Astrocyte (in vitro differentiated cells and primary cell): ENCODE measurements around the gene USP3. TPM values are rescaled to one million over a fixed set of nuclear protein-coding genes. Genes with fewer than 3 reads are reported as not detected.

Experiments used
- DNase-seq: peaks from one replicate; pipeline ENCODE4 v3.0.0-alpha.2; 2010; ENCODE audit warnings: low read depth
- FAIRE-seq: peaks from 2 replicates; lab custom pipeline; 2011; peaks lifted over from hg19 to GRCh38; lab: Jason Lieb, UNC
- H2AFZ ChIP-seq: 2 replicates; pipeline ENCODE4 v1.6.0; 2012; ENCODE audit warnings: low read depth, low read length, inconsistent platforms
- H3K27ac ChIP-seq: 2 replicates; pipeline ENCODE4 v1.5.1; 2011; ENCODE audit warnings: low read depth, low read length, inconsistent platforms
- H3K27me3 ChIP-seq: 2 replicates; pipeline ENCODE4 v1.6.0; 2011; ENCODE audit warnings: low read length, inconsistent platforms; ENCODE audit not compliant: insufficient read depth
- H3K36me3 ChIP-seq: 2 replicates; pipeline ENCODE4 v1.5.1; 2011; ENCODE audit warnings: low read length, inconsistent platforms; ENCODE audit not compliant: insufficient read depth
- H3K4me1 ChIP-seq: 2 replicates; pipeline ENCODE4 v1.5.1; 2011; ENCODE audit warnings: low read length, inconsistent platforms; ENCODE audit not compliant: insufficient read depth
- H3K4me2 ChIP-seq: 2 replicates; pipeline ENCODE4 v1.6.0; 2012; ENCODE audit warnings: low read length, inconsistent platforms
- H3K4me3 ChIP-seq: 2 replicates; pipeline ENCODE4 v1.5.1; 2011; ENCODE audit warnings: low read depth, mild to moderate bottlenecking, low read length, inconsistent platforms; ENCODE audit not compliant: insufficient read depth
- H3K79me2 ChIP-seq: 2 replicates; pipeline ENCODE4 v1.6.0; 2012; ENCODE audit warnings: mild to moderate bottlenecking, low read length, inconsistent platforms; ENCODE audit not compliant: insufficient read depth
- H3K9ac ChIP-seq: 2 replicates; pipeline ENCODE4 v1.6.0; 2012; ENCODE audit warnings: mild to moderate bottlenecking, low read length, inconsistent platforms
- H3K9me3 ChIP-seq: 2 replicates; pipeline ENCODE4 v1.5.1; 2012; ENCODE audit warnings: low read depth, mild to moderate bottlenecking, low read length, inconsistent platforms; ENCODE audit not compliant: insufficient read depth
- H4K20me1 ChIP-seq: 2 replicates; pipeline ENCODE4 v1.6.0; 2012; ENCODE audit warnings: low read length, inconsistent platforms; ENCODE audit not compliant: insufficient read depth
- H3K27ac Mint-ChIP-seq: one replicate; pipeline ENCODE4 v1.8.0; 2021; ENCODE audit warnings: mild to moderate bottlenecking, mixed read lengths; ENCODE audit not compliant: unreplicated experiment
- H3K27me3 Mint-ChIP-seq: one replicate; pipeline ENCODE4 v1.8.0; 2021; ENCODE audit warnings: low read depth, mixed read lengths; ENCODE audit not compliant: unreplicated experiment
- H3K36me3 Mint-ChIP-seq: one replicate; pipeline ENCODE4 v1.8.0; 2021; ENCODE audit warnings: low read depth, mixed read lengths; ENCODE audit not compliant: unreplicated experiment
- H3K4me1 Mint-ChIP-seq: one replicate; pipeline ENCODE4 v1.8.0; 2021; ENCODE audit warnings: low read depth, mixed read lengths; ENCODE audit not compliant: unreplicated experiment
- H3K4me3 Mint-ChIP-seq: one replicate; pipeline ENCODE4 v1.8.0; 2021; ENCODE audit warnings: mild to moderate bottlenecking, moderate library complexity, mixed read lengths; ENCODE audit not compliant: unreplicated experiment
- H3K9me3 Mint-ChIP-seq: one replicate; pipeline ENCODE4 v1.8.0; 2021; ENCODE audit warnings: mild to moderate bottlenecking, mixed read lengths; ENCODE audit not compliant: unreplicated experiment
- EZH2 ChIP-seq: IDR thresholded peaks from 2 replicates; pipeline ENCODE4 v1.6.1; 2012; ENCODE audit warnings: mild to moderate bottlenecking, low read length, inconsistent platforms; ENCODE audit not compliant: insufficient read depth
- total RNA-seq: library from RNA; stranded (reverse); gene quantifications from 2 replicates; pipeline ENCODE4 v1.2.1, GENCODE V29; 2021
- TF ChIP-seq, protein P1 (sequence below): IDR thresholded peaks from 2 replicates; pipeline ENCODE4 v1.5.1; 2011; ENCODE audit warnings: low read depth, mild to moderate bottlenecking, inconsistent platforms, low read length, moderate library complexity; ENCODE audit not compliant: insufficient read depth

The USP3 gene
- total RNA-seq, 1 donor from 2014 or later, result 38.1 TPM

DNA sequence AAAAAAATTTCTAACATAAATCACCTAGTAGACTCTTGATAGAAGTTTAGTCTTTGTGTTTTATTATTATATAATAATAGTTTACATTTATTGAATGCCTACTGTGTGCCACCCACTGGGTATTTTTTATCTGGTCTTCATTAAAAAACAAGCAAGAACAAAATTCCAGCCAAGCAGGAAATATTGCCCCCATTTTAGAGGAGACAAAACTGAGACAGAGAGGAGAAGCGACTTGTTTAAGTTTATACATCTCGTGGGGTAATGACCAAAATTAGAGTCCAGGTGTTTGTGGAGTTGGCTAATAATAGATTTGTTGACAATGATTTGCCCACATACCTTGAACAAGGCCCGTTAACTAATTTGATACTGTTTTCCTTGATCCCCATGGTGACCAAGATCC lies 59.7 kb downstream of the USP3 start:
- TF ChIP-seq, protein P1, sequence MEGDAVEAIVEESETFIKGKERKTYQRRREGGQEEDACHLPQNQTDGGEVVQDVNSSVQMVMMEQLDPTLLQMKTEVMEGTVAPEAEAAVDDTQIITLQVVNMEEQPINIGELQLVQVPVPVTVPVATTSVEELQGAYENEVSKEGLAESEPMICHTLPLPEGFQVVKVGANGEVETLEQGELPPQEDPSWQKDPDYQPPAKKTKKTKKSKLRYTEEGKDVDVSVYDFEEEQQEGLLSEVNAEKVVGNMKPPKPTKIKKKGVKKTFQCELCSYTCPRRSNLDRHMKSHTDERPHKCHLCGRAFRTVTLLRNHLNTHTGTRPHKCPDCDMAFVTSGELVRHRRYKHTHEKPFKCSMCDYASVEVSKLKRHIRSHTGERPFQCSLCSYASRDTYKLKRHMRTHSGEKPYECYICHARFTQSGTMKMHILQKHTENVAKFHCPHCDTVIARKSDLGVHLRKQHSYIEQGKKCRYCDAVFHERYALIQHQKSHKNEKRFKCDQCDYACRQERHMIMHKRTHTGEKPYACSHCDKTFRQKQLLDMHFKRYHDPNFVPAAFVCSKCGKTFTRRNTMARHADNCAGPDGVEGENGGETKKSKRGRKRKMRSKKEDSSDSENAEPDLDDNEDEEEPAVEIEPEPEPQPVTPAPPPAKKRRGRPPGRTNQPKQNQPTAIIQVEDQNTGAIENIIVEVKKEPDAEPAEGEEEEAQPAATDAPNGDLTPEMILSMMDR, result no peak
- TF ChIP-seq EZH2, result no peak
- H3K27ac Mint-ChIP-seq, result no peak overlapping the region
- Histone ChIP-seq H3K4me1 (no peaks in the 10 kb centered on the region), H3K27ac (no peak overlapping the region), H3K79me2 (no peaks in the 10 kb centered on the region), H2AFZ (no peak overlapping the region), H3K27me3 (no peaks in the 10 kb centered on the region), H3K36me3 (peaks cover 21% of the 10 kb centered on the region), H3K4me3 (no peak overlapping the region), H3K9me3 (no peaks in the 10 kb centered on the region), H3K4me2 (no peak overlapping the region), H4K20me1 (no peaks in the 10 kb centered on the region), H3K9ac (no peak overlapping the region)
- no peaks in the 10 kb centered on the region for H3K27me3 Mint-ChIP-seq
- FAIRE-seq (no peak), DNase-seq (no peak)
- H3K36me3 Mint-ChIP-seq, result peaks cover 21% of the 10 kb centered on the region
- no peak overlapping the region for H3K4me3 Mint-ChIP-seq
- peaks cover 13% of the 10 kb centered on the region for H3K4me1 Mint-ChIP-seq
- no peaks in the 10 kb centered on the region for H3K9me3 Mint-ChIP-seq

GRCh38 chr15:63565536-63566186 lies 61.3 kb downstream of the USP3 start:
- H4K20me1 ChIP-seq, result no peaks in the 10 kb centered on the region
- no peaks in the 10 kb centered on the region for H3K4me1 ChIP-seq
- no peaks in the 10 kb centered on the region for H3K9me3 Mint-ChIP-seq
- TF ChIP-seq, protein P1, result no peak
- no peak for TF ChIP-seq EZH2
- DNase-seq (no peak), FAIRE-seq (no peak)
- H3K27ac Mint-ChIP-seq, result no peak overlapping the region
- peaks cover 23% of the 10 kb centered on the region for H3K36me3 ChIP-seq
- H3K4me3 Mint-ChIP-seq, result no peak overlapping the region
- no peaks in the 10 kb centered on the region for H3K79me2 ChIP-seq
- no peaks in the 10 kb centered on the region for H3K27me3 Mint-ChIP-seq
- no peak overlapping the region for H3K4me2 ChIP-seq
- peaks cover 11% of the 10 kb centered on the region for H3K4me1 Mint-ChIP-seq
- no peak overlapping the region for H2AFZ ChIP-seq
- peaks cover 12% of the 10 kb centered on the region for H3K36me3 Mint-ChIP-seq
- H3K4me3 ChIP-seq, result no peak overlapping the region
- H3K9ac ChIP-seq, result no peak overlapping the region
- no peaks in the 10 kb centered on the region for H3K27me3 ChIP-seq
- no peaks in the 10 kb centered on the region for H3K9me3 ChIP-seq
- no peak overlapping the region for H3K27ac ChIP-seq

DNA sequence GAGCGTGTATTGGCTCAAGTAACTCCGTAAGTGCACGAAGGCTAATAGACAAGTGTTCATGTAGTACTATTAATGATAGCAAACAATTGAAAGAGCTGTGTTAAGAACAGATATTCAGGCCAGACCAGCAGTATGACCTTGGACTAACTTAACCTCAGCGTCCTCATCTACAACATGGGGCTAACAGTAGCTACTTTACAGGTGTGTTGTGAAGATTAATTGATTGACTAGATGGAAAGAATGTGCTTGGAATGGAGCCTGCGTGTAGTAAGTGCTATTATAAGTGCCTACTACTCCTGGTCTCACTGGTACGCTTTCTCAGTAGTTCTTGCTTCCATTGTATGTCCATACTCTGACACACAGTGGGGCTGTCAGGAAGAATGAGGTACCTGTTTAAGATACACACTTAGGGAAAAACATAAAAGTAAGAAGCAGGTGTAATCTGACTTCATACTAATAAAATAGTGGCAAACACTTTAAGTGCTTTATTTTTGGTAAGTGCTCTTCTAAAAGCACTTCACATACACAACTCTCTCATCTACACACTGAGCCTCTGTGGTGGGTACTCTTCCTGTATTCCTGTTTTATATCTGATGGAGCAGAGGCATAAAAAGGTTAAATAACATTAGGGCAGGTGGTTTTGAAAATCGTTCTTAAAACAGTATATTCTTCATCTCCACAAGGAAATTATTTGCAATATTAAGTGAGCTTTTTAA lies 68.5 kb downstream of the USP3 start:
- no peaks in the 10 kb centered on the region for H3K27me3 ChIP-seq
- Mint-ChIP-seq H3K36me3 (peaks cover 8% of the 10 kb centered on the region), H3K9me3 (no peaks in the 10 kb centered on the region), H3K4me3 (no peak overlapping the region), H3K4me1 (peaks cover 6% of the 10 kb centered on the region), H3K27me3 (no peaks in the 10 kb centered on the region), H3K27ac (no peak overlapping the region)
- H3K4me2 ChIP-seq, result no peak overlapping the region
- no peak overlapping the region for H3K9ac ChIP-seq
- no peak for TF ChIP-seq EZH2
- TF ChIP-seq, protein P1, result no peak
- DNase-seq, result no peak
- H3K4me1 ChIP-seq, result peaks cover 5% of the 10 kb centered on the region
- H3K36me3 ChIP-seq, result peaks cover 20% of the 10 kb centered on the region
- no peaks in the 10 kb centered on the region for H3K79me2 ChIP-seq
- H4K20me1 ChIP-seq, result no peaks in the 10 kb centered on the region
- no peaks in the 10 kb centered on the region for H3K9me3 ChIP-seq
- no peak overlapping the region for H3K27ac ChIP-seq
- no peak overlapping the region for H2AFZ ChIP-seq
- no peak overlapping the region for H3K4me3 ChIP-seq
- FAIRE-seq, result no peak
